Ammon's horn (tissue), 1 donor: ENCODE results near the gene TMEM204.

ENCODE experiments used
- DNase-seq: peaks from one replicate; pipeline ENCODE4 v3.0.0-alpha.2; 2016; ENCODE audit warnings: low spot score

Gene TMEM204

DNA sequence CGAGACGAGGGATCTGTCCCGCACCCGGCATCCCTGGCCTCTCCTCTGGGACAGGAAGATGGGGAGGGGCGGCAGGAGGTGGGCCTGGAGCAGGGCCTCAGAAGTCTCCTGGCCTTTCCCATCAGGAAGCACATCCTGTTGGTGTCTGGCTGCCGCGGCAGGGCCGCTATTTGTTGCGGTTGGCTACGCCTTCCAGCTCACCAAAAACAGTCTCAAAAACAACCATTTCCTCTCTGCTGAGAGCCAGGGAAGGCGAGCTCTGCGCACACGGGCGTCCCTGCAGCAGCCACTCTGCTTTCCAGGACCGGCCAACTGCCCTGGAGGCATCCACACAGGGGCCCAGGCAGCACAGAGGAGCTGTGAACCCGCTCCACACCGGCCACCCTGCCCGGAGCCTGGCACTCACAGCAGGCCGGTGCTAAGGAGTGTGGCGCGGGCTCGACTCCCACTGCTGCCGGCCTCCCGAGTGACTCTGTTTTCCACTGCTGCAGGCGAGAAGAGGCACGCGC is at the start of gene TMEM204:
Gene TMEM204 (plus strand): TSS at position 224 of the 509 bp plus-strand sequence. CDS start 610 bp downstream, outside the sequence.
- no peak for DNase-seq

DNA sequence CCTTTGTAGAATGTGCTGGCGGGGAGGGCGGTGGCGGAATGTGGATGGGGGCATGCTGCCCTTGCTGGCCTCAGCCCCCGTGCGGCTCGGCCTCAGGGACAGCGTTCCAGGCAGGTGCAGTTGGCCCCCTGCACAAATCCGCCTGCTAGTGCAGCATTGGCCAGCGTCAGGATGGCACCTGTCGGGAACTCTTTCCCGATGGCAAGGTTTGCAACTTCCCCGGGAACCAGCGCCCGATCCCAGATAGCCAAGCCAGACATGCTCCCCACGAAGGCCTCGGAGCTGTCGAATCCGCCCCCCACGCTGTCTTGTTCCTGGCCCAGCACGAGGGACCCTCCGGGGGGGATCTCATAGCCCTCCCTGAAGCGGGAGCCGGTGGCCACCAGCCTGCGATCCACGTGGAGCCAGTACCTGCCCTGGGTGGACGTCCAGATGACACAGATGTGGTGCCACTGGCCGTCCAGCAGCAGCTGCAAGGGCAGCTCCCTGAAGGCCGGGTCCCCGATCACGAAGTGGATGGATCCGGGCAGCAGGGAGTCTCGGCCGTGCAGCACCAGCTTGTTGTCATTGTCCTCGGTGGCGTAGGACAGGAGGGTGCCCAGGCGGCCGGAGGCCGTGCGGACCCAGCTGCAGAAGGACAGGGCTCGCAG is 47.5 kb upstream of the TMEM204 start:
- no peak for DNase-seq

DNA sequence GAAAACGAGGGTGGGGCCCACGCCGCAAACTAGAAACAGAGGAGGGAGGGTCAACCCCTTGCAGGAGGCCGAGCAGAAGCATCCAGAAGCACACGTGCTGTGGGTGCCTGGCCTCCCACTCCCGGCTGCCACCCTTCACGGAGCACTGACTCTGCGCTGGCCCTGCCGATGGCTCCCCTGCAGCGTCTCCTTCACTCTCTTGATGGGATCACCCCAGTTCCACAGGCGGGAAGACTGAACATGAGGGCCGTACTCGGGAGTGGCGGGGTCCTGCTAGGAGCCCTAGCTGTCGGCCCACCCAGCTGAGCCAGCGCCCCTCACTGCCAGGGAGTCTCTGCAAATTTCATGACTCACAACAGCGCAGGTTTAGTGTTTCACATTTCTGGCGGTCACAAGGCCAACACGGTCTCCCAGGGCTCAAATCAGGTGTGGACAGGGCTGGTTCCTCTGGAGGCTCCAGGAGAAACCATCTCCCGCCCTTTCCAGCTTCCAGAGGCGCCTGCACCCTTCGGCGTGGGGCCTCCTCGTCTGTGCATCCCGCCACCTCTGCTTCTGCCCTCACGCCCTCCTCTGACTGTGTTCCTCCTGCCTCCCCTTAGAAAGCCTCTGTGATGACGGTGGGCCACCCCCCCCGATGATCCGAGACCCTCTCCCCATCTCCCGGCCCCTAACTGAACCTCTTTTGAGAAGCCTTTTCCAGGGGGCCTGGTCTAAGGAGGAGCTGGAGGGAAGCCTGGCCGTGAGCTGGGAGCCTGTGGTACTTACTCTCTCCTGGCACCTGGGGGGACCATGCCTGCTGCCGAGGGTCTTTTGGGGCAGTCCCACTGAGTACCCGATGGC is 46.7 kb upstream of the TMEM204 start:
- no peak for DNase-seq

DNA sequence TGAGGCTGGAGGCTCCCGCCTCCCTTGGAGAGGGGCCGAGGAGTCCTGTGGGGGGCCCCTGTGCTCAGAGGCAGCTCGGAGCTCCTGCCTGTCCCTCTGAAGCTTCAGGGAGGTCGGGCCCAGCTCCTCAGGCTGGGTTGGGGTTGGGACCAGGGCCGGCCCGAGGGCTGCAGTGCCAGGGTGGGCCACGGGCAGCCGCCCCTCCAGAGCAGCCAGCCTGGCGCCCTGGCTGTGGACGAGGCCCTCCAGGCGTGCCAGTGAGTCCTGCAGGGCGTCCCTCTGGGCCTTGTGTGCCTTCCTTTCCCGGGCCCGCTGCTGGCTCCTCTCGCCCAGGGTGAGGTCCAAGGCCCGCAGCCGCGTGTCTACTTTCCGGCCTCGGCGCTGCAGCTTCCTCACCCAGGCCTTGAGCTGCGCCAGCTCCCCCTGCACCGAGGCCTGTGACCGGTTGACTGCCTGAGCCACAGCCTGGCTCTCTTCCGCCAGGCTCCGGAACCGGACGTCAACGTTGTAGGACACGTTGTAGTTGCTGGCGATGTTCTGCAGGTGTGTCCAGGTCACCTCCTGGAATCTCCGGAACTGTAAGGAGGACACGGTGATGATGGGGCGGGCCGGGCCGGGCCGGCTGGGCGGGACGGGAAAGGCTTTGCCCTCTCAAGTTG is 45.9 kb upstream of the TMEM204 start:
- no peak for DNase-seq

DNA sequence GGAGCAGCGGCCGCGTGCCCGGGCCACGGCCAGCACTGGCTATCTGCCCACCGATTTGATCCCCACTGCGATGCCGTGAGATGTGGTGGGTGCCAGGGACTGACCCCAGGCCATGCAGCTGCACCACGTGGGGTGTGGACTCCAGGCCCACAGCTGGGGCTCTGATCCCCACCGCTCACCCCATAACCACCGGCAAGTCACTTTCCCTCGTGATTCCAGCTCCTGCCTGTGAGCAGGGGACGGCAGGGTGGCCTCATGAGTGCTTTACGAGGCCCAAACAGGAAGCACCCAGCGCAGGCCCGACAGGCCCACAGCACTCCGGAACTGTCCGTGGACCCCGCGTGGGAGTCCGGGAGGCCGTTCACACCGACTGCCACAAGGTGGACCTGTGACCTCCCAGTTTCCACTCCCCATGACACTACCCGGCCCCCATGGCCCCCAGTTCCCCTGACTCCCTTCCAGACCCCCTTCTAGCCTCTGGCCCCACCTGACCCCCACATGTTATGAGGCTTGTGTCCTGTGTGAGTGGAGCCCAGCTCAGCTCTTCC is 45.3 kb upstream of the TMEM204 start:
- no peak for DNase-seq

DNA sequence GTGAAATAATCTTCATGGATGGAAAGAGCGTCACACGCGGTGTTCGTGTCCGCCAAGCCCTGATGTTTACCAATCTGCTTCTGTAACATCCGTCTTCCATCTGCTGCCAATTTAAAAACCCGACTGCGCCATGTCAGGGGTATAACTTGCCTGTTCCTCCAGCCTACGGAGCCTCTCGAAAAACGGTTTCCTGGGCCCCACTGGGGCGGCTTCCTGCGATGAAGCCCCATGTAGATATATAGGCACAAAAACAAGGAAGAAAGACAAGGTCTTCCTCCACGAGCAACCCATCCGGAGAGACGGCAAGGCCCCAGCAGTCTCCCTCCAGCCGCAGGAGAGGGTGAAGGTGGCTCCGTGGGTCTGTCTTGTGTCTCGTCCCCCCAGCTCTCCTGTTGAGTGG is 44.8 kb upstream of the TMEM204 start, which contains the start of gene PTX4:
Gene PTX4 (minus strand): TSS at position 326 of the 400 bp plus-strand sequence. CDS start 35 bp downstream, at position 291.
- no peak for DNase-seq

DNA sequence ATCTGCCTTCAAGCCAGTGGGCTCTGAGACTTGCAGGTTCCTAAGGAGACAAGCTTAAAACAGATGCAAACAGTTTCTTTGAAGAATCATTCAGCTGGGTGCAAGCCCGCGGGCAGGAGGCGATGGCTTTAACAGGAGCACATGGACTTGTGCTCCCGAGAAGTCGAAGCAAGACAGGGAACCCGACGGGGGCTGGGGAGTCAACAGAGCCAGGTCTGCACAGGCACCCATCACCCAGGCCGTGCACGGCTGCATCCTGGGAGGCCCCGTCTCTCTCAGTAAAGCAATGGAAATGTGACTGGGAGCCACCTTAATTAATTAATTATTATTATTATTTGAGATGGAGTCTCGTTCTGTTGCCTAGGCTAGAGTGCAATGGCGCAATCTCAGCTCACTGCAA is 44.4 kb upstream of the TMEM204 start:
- DNase-seq = no peak

DNA sequence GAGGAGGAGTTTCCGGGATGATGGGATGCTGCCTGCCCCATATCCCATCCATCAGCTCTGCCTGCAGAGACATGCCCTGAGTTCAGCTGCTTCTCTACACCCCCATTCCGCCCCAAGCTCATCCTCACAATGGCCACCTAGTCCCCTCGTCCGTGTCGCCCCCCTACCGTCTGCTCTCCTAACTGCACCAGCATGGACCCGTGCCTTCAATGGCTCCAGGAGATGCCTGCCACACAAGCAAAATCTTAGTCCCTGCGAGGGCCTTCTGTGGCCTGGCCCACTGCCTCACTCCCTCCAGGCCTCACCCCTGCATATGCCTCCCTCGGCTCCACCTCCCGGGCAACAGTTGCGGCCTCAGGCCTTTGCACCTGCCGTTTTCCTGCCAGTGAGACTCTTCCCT is 42.1 kb upstream of the TMEM204 start:
- no peak for DNase-seq

DNA sequence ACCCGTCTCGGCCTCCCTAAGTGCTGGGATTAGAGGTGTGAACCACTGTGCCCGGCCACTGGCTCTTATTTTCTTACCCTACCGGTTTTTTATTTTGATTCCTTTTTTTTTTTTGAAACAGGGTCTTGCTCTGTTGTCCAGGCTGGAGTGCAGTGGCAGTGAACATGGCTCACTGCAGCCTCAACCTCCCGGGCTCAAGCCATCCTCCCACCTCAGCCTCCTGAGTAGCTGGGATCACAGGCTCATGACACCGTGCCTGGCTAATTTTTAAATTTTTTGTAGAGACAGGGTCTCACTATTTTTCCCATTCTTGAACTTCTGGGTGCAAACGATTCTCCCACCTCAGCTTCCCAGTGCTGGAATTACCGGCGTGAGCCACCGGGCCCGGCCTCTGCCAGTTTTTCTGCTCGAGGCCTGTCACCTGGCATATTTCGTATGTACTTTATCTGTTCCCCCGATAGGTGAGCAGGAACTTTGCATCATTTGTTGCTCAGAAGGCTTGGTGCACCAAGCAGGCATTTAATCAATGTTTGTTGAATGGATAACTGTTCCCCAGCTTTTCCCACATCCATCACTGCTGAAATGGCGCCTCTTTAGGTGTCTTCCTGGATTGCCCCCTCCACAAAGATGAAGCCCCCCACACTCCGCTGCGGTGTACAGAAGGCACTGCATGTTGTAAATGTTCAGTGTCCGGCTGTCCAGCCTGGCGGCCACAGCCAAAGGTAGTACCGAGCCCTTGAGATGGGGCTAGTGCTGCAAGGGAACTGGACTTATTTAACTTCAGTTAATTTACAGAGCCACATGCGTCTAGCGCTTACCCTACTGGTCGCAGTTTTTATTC is 41.2 kb upstream of the TMEM204 start:
- DNase-seq = no peak

DNA sequence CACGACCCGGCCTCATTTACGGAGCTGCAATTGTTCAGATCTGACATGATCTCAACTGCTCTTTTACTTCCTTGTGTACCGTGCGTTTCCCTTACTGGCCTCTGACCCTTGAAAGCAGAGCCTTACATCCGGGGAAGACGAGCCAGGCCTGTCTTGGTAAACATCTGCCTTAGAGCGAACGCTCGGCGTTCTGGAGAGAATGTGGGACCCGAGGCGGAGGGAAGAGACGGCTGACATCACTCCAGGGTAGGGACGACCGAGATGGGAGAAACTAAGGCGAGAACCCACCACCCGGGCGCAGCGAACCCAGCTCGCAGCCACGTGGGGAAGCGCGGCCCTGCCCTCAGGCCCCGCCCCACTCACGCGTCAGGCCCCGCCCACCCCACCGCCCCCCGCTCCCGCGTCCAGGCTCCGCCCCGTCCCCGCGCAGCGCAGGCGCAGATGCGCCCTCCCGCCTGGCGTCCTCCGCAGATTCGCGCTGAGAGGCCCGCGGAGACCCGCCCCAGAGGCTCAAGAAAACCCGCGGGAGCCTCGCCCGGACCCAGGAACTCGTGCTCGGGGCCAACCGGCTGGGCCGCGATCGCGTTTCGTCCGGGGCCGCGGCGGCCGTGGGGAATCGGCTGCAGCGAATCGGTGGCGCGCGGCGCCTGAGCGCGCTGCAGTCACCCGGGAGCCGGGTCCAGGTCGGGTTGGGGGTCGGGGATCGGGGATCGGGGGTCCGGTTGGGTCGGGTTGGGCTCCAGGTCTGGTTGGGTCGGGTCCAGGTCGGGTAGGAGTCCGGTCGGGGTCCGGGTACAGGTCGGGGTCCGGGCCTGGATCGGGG is 40.3 kb upstream of the TMEM204 start, which contains the start of gene TELO2:
Gene TELO2 (plus strand): TSS at position 438 of the 823 bp plus-strand sequence. CDS start 922 bp downstream, outside the sequence.
- DNase-seq = peak; percentile 89

DNA sequence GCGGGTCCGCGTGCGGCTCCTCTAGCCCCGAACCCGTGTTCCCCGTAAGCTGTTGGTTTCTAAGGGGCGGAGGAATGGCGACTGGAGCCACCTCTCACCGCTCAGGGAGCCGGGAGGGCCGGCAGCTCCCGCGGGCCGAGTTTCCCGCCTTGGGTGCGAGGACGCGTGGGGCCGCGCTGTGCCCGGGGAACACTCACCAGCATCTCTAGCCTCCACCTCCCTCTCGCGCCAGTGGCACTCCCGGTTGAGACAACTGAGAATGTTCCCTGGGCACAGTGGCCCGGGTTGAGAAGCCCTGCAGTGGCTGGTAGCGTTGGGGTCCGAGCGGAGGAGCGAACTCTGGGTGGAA is 39.7 kb upstream of the TMEM204 start:
- DNase-seq = no peak

DNA sequence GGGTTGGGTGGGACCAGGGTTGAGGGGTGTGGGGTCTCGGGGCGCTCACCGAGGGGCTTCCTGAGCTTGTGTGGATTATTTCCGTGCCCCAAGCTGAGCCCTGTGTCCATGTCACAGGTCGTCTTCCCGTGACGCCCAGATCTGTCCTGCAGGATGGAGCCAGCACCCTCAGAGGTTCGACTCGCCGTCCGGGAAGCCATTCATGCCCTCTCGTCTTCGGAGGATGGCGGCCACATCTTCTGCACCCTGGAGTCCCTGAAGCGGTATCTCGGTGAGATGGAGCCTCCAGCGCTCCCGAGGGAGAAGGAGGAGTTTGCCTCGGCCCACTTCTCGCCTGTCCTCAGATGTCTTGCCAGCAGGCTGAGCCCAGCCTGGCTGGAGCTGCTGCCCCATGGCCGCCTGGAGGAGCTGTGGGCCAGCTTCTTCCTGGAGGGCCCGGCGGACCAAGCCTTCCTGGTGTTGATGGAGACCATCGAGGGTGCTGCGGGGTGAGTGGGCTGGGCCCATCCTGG is 39.3 kb upstream of the TMEM204 start:
- DNase-seq = no peak

DNA sequence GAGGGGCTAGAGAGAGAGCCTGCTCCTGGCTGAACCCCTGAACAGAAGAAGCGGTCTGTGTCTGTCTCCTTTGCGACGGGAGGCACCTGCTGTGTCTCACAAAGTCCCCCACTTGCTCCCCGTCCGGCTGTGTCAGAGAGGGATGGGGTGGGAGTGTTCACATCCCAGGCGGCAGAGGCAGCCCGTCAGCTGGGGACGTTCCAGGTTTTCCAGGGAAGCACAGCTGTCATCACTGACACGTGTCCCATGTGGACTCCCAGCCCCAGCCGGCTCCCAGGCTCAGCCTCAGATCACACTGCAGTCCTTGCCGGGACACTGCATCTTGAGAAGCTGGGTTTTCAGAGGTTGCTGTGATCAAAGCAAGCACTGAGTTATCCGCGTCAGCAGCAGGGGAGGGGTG is 38.8 kb upstream of the TMEM204 start:
- no peak for DNase-seq

DNA sequence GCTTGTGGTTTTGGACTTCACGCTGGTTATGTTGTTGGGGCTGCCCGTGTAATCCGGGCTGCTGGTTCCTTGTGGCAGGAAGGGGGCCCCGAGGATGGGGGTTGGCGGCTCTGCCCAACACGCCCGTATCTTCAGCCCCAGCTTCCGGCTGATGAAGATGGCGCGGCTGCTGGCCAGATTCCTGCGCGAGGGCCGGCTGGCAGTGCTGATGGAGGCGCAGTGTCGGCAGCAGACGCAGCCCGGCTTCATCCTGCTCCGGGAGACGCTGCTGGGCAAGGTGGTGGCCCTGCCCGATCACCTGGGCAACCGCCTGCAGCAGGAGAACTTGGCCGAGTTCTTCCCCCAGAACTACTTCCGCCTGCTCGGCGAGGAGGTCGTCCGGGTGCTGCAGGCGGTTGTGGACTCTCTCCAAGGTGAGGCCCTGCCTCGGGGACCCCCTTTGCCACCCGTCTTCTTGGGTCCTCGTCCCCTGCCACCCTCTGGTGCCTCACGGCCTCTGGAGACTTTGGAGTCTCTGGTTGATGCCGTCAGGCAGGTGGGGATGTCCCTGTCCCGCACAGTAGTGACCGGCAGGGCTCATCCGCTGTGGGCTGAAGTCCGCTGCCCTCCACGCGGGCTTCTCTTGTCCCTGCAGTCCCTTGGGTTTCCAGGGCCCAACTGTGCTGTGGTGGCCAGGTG is 38.1 kb upstream of the TMEM204 start:
- DNase-seq = no peak

DNA sequence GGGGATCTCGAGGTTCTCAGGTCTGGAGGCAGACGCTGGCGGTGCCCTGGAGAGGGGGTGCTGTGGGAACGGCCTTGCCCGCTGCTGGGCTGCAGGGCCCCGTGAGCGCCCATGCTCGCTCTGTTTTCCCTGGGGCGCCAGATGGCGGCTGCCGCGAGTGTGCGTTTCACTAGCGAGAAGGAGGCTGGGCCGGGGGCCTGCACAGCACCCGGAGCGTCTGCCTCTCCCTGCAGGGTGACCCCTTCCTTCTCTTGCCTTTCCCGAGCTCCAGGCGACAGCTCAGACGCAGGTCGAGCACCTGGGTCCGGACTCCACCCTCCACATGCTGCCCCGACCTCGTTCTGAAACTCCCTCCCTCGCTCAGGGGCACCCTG is 37.6 kb upstream of the TMEM204 start:
- no peak for DNase-seq

DNA sequence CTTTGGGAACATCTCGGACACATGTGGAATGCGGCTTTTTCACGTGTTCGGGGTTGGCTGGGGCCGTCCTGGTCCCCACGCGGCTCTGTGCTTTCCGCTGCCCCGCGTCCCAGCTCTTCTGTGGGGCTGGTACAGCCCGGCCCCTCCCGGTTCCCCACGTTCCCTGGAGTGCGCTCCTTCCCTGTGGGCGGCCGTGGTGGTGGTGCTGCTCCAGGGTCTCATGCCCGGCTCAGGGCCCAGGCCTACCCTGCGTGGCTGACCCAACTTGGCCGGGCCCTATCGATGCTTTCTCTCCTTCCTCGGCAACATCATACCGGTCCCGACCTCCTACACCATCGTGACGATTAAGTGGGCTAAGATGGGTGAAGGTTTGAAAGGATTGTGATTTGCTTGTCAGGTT is 37.0 kb upstream of the TMEM204 start:
- no peak for DNase-seq

DNA sequence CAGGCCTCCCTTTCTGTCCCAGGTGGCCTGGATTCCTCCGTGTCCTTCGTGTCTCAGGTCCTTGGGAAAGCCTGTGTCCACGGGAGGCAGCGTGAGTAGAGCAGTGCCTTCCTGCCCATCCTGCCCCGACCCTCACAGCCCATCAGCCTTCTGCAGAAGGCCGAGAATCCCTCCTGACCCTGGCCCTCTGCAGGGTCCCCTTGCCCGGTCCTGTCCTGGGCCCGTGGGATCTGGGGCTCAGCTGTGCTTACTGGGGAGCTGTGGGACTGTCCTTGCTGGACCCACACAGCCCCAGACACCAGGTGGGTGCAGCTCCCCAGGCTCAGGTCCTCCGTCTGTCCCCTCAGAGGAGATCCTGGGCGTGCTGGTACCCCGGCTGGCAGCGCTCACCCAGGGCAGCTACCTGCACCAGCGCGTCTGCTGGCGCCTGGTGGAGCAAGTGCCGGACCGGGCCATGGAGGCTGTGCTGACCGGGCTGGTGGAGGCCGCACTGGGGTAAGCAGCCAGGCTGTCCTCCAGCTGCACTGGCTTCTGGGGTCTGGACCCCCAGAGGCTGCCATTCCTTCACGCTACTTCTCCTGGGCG is 36.4 kb upstream of the TMEM204 start:
- no peak for DNase-seq

DNA sequence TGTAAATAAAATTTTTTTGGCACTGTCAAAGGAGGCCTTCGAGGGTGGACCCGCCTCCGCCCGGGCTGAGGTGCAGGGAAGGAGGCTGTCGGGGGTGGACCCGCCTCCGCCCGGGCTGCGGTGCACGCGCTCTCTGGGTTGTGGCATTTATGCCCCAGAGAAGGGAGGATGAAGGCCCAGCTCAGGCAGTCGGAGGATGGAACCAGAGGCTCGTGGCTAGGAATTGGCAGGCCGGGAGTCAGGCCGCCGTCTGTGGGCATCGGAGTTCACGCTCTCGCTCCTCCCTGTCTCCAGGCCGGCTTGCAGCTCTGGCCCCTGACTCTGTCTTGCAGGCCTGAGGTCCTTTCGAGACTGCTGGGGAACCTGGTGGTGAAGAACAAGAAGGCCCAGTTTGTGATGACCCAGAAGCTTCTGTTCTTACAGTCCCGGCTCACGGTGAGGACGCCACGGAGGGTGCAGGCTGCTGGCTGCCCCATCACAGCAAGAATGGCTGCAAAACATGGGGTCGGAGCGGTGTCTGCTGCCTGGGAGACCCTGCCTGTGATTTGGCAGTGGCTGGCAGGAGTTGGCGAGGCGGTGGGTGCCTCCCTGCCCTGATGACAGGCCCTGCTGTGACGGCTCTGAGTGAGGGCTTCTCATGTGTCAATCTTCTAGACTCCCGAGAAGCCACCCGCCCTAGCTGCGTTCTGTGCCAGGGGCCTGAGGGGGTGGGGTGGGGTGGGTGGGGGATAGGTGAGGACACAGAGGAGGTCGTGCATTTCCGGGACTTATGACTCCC is 34.4 kb upstream of the TMEM204 start:
- DNase-seq = no peak
